Keratinocyte (primary cell): Measurements from ENCODE around the gene ARMC9. TPM values are rescaled to one million over a fixed set of nuclear protein-coding genes. Genes with fewer than 3 reads are reported as not detected.
"Not testable (repeated sequence)": the region's sequence is repeated elsewhere in the genome, so short reads cannot be mapped to it uniquely, and the experiment has no call there.

Experiments
- DNase-seq: peaks from one replicate; pipeline ENCODE4 v3.0.0-alpha.2; 2011; ENCODE audit warnings: low read depth, missing footprints, low spot score
- FAIRE-seq: peaks from 2 replicates; lab custom pipeline; 2011; peaks lifted over from hg19 to GRCh38; lab: Jason Lieb, UNC
- H2AFZ ChIP-seq: 2 replicates; pipeline ENCODE4 v1.6.0; 2012; ENCODE audit warnings: low read length, control low read depth, inconsistent platforms; ENCODE audit not compliant: control insufficient read depth
- H3K27ac ChIP-seq: 2 replicates; pipeline ENCODE4 v1.5.1; 2011; ENCODE audit warnings: low read length; ENCODE audit not compliant: control insufficient read depth, insufficient read depth
- H3K27me3 ChIP-seq: 3 replicates; pipeline ENCODE4 v1.6.0; 2011; ENCODE audit warnings: low read length; ENCODE audit not compliant: control insufficient read depth, insufficient read depth; ENCODE audit errors: extremely low read depth
- H3K36me3 ChIP-seq, 2 experiments: 2 replicates in 1 of 2; 3 replicates in 1 of 2; pipeline ENCODE4 v1.5.1; 2011; ENCODE audit warnings: low read length in 2 of 2, mild to moderate bottlenecking in 1 of 2; ENCODE audit not compliant: control insufficient read depth in 2 of 2, insufficient read depth in 2 of 2; ENCODE audit errors: extremely low read depth in 1 of 2
- H3K4me1 ChIP-seq: 3 replicates; pipeline ENCODE4 v1.5.1; 2011; ENCODE audit warnings: low read length; ENCODE audit not compliant: control insufficient read depth, insufficient read depth; ENCODE audit errors: extremely low read depth
- H3K4me2 ChIP-seq: 3 replicates; pipeline ENCODE4 v1.6.0; 2011; ENCODE audit warnings: low read depth, low read length; ENCODE audit not compliant: control insufficient read depth, insufficient read depth; ENCODE audit errors: extremely low read depth
- H3K4me3 ChIP-seq, 3 experiments: fragments of 200-600 bp in 1 of 3; sonication (generic) in 1 of 3; 2 replicates in 2 of 3; 3 replicates in 1 of 3; pipeline ENCODE4 v1.5.1; 2011 to 2016; ENCODE audit warnings: low read length in 3 of 3, mild to moderate bottlenecking in 3 of 3, control low read depth in 2 of 3, inconsistent platforms in 1 of 3, low read depth in 1 of 3, mixed read lengths in 1 of 3, mixed run types in 1 of 3, moderate library complexity in 1 of 3; ENCODE audit not compliant: control insufficient read depth in 2 of 3, insufficient read depth in 2 of 3; ENCODE audit errors: extremely low read depth in 1 of 3
- H3K79me2 ChIP-seq: 2 replicates; pipeline ENCODE4 v1.6.0; 2012; ENCODE audit warnings: low read length; ENCODE audit not compliant: control insufficient read depth, insufficient read depth
- H3K9ac ChIP-seq: 3 replicates; pipeline ENCODE4 v1.6.0; 2011; ENCODE audit warnings: low read length; ENCODE audit not compliant: control insufficient read depth, insufficient read depth; ENCODE audit errors: extremely low read depth
- H3K9me1 ChIP-seq: 3 replicates; pipeline ENCODE4 v1.6.0; 2011; ENCODE audit warnings: low read length; ENCODE audit not compliant: control insufficient read depth, insufficient read depth; ENCODE audit errors: extremely low read depth
- H3K9me3 ChIP-seq: 2 replicates; pipeline ENCODE4 v1.5.1; 2012; ENCODE audit warnings: low read depth, low read length; ENCODE audit not compliant: control insufficient read depth
- H4K20me1 ChIP-seq: 3 replicates; pipeline ENCODE4 v1.6.0; 2011; ENCODE audit warnings: low read length; ENCODE audit not compliant: control insufficient read depth, insufficient read depth; ENCODE audit errors: extremely low read depth
- EZH2 ChIP-seq: IDR thresholded peaks from one replicate; pipeline ENCODE4 v1.6.1; 2012; ENCODE audit warnings: inconsistent platforms, mild to moderate bottlenecking, low read length, moderate library complexity
- dilution Hi-C: fragments of 300-500 bp; cut with MboI; formaldehyde crosslinking; loops from one replicate; pipeline ENCODE4 v1.7.0; 2020; ENCODE audit warnings: low sequenced_read_pairs; ENCODE audit not compliant: extremely low pct_ligation_motif_present
- polyA plus RNA-seq, 5 experiments: library from polyadenylated mRNA; depleted of rRNA in 3 of 5; stranded (reverse) in 3 of 5; stranded (forward) in 1 of 5; unstranded in 1 of 5; fragments of >200 nt; gene quantifications; 1 replicate in 1 of 5; 2 replicates in 3 of 5; 3 replicates in 1 of 5; pipeline versions ENCODE4 v1.2.1 to v1.2.3, GENCODE V29; 2011 to 2012; ENCODE audit warnings: missing spikeins in 2 of 5, low read depth in 1 of 5, low replicate concordance in 1 of 5
- TF ChIP-seq, protein P1 (sequence below), 3 experiments: IDR thresholded peaks in 1 of 3; conservative IDR thresholded peaks in 1 of 3; optimal IDR thresholded peaks in 1 of 3; 2 replicates in 2 of 3; 3 replicates in 1 of 3; pipeline versions ENCODE3 to v1.5.1; 2011; ENCODE audit warnings: low read length in 3 of 3, mild to moderate bottlenecking in 3 of 3, moderate library complexity in 2 of 3, control low read depth in 1 of 3, inconsistent platforms in 1 of 3; ENCODE audit not compliant: insufficient read depth in 2 of 3; ENCODE audit errors: extremely low read depth in 1 of 3

Gene ARMC9
- polyA plus RNA-seq, 1 donor (not counting 4 experiments of a cell fraction or from before 2014, with no cell fraction given) = 16.2 TPM

DNA sequence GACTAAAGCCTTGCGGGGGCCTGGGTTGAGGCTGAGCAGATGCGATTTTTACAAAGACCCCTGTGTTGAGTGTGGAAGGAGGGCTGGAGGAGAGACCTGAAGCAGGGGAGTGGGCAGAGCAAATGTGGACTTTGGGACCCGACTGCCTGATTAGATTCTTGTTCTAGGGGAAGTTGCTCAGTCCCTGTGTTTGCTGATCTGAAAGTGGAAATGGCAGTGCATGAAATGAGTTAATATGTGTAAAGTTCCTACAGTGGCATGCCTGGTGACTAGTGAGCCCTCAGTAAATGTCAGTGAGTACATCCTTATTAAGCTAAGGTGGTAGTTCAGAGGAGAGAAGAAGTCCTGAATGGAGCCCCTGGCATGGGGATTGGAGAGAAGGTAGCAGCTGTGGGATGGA lies 52.3 kb downstream of the ARMC9 start:
- Histone ChIP-seq H3K4me2 (no peak overlapping the region), H3K79me2 (no peaks in the 10 kb centered on the region), H3K9me1 (no peaks in the 10 kb centered on the region), H3K9me3 (no peaks in the 10 kb centered on the region), H3K4me3 (no peak overlapping the region), H3K27ac (no peak overlapping the region), H3K9ac (no peak overlapping the region), H2AFZ (no peak overlapping the region), H3K27me3 (no peaks in the 10 kb centered on the region), H3K36me3 (no peaks in the 10 kb centered on the region), H4K20me1 (no peaks in the 10 kb centered on the region), H3K4me1 (no peaks in the 10 kb centered on the region)
- no peak for FAIRE-seq
- TF ChIP-seq, protein P1, sequence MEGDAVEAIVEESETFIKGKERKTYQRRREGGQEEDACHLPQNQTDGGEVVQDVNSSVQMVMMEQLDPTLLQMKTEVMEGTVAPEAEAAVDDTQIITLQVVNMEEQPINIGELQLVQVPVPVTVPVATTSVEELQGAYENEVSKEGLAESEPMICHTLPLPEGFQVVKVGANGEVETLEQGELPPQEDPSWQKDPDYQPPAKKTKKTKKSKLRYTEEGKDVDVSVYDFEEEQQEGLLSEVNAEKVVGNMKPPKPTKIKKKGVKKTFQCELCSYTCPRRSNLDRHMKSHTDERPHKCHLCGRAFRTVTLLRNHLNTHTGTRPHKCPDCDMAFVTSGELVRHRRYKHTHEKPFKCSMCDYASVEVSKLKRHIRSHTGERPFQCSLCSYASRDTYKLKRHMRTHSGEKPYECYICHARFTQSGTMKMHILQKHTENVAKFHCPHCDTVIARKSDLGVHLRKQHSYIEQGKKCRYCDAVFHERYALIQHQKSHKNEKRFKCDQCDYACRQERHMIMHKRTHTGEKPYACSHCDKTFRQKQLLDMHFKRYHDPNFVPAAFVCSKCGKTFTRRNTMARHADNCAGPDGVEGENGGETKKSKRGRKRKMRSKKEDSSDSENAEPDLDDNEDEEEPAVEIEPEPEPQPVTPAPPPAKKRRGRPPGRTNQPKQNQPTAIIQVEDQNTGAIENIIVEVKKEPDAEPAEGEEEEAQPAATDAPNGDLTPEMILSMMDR (optimal IDR thresholded peaks at IDR 0.05 in 1 of 3, IDR thresholded peaks at IDR 0.05 in 1 of 3, conservative IDR thresholded peaks at IDR 0.05 in 1 of 3; ENCODE audit: extremely low read depth in 1 of 3, insufficient read depth in 2 of 3, low read length in 3 of 3) = no peak
- no peak for TF ChIP-seq EZH2
- dilution Hi-C loops = no loop called here
- no peak for DNase-seq

DNA sequence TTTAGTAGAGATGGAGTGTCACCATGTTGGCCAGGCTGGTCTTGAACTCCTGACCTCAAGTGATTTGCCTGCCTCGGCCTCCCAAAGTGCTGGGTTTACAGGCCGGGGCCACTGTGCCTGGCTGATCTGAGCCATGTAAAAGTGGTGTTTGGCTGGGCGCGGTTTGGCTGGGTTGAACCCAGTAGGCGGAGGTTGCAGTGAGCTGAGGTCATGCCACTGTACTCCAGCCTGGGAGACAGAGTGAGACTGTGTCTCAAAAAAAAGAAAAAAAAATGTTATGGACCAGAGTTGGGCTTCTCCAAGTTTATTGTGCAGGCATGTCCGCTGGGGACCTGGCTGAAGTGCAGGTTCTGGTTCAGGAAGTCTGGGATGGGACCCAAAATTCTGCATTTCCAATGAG lies 54.9 kb downstream of the ARMC9 start:
- H3K9me1 ChIP-seq, dilution Hi-C loops: not testable (repeated sequence)

DNA sequence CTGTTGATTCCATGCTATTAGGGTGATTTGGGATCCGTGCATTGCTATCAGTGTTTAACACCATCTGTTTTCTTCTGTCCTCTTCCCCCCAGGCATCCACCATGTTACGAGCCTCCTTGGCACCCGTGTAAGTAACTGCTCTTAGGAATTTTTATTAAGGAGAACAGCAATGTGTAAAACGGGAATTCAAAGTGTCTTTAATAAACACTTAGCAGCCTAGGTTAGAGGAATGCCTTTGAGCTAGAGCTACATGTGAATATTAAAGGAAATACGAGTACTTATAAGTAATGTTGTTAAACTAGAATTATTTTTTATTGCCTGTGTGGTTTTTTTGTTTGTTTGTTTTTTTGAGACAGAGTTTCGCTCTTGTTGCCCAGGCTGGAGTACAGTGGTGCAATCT lies 58.1 kb downstream of the ARMC9 start:
- Histone ChIP-seq H3K9me3 (no peaks in the 10 kb centered on the region), H3K9ac (no peak overlapping the region), H3K4me2 (no peak overlapping the region), H3K4me3 (no peak overlapping the region), H3K27ac (no peak overlapping the region), H3K4me1 (no peaks in the 10 kb centered on the region), H3K36me3 (no peaks in the 10 kb centered on the region), H4K20me1 (no peaks in the 10 kb centered on the region), H3K9me1 (no peaks in the 10 kb centered on the region), H3K79me2 (no peaks in the 10 kb centered on the region), H2AFZ (no peak overlapping the region), H3K27me3 (no peaks in the 10 kb centered on the region)
- FAIRE-seq = no peak
- no peak for DNase-seq
- dilution Hi-C loops = no loop called here
- no peak for TF ChIP-seq EZH2
- TF ChIP-seq, protein P1 (optimal IDR thresholded peaks at IDR 0.05 in 1 of 3, IDR thresholded peaks at IDR 0.05 in 1 of 3, conservative IDR thresholded peaks at IDR 0.05 in 1 of 3; ENCODE audit: extremely low read depth in 1 of 3, insufficient read depth in 2 of 3, low read length in 3 of 3) = no peak

More for the DNA sequence above, 54.9 kb downstream of the ARMC9 start:
- not testable (repeated sequence) for H3K9ac ChIP-seq, H3K4me1 ChIP-seq, H3K79me2 ChIP-seq, H3K36me3 ChIP-seq, H4K20me1 ChIP-seq, FAIRE-seq, DNase-seq, H3K4me3 ChIP-seq, H3K27me3 ChIP-seq, H3K9me3 ChIP-seq, H2AFZ ChIP-seq, H3K27ac ChIP-seq, H3K4me2 ChIP-seq
